D341Med (cell line): ENCODE results near the gene CCDC183.

Source experiments
- DNase-seq: peaks from one replicate; pipeline ENCODE4 v3.0.0; 2012; ENCODE audit warnings: low spot score

The CCDC183 gene

DNA sequence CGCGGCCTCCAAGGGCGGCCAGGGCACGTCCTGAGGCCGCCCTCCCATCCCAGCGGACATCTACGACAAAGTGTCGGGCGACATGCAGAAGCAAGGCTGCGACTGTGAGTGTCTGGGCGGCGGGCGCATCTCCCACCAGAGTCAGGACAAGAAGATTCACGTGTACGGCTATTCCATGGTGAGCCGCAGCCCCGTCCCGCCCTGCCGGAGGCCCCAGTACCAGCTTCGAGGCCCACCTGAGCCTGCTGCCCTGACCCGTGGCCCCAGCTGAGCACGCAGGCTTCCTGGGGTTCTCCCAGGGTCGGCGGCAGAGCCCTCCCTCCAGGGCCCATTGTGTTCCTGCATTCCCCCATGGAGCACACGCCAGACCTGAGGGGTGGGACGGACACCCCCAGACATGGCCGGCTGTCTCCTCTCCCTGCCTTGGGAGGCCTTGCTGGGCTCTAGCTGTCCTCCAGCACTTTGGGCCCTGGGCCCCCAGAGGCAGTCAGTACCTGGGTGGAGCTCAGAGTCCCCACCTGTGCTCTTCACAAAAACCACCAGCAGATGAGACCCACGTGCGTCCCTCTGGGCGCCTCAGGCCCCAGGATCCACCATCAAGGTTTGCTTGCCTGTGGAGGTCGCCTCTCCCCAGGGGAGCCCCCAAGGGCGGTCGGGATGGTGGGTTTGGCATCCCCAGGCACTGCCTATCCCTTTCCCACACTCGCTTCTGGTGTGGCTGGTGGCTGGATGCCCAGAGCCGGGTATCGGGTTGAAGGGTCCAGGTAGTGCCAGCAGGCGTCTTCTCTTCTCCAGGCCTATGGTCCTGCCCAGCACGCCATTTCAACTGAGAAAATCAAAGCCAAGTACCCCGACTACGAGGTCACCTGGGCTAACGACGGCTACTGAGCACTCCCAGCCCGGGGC, 54.1 kb downstream of the CCDC183 start:
- DNase-seq, result no peak

DNA sequence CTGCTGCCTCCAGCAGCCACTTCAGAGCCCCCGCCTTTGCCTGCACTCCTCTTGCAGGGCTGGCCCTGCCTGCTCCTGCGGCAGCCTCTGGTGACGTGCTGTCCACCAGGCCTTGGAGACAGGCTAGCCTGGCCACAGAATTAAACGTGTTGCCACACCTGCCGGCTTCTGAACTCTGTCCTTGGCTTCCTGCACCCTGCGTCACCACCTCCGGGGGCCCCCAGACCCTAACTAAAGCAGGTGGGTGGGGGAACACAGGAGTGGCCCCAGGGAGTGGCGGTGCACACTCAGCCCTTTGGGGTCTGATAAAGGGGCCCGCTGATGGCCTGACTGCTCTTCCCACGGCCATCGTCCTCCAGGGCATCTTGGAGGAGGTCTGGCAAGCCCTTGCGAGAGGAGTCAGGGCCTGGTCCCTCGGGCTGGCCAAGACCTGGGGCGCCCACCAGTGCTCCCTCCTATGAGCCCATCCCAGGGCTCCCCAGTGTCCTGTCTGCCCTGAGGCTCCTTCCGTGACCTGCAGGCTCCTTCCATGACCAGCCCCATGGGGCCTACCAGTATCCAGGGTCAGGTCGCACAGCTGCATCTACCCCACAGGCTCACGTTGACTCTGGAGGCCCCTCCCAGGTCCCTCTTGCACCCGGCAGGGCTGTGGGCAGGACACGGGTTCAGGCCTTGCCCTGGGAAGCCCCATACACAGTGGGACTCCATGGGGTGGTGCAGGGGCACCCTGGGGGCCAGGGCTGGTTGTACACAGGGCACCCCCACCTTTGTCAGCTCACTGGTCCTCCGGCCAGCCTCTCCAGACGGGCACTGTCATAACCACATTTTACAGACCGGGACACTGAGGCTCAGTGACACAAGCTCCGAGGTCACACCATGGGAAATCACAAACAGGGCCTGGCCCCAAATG, 55.0 kb downstream of the CCDC183 start:
- DNase-seq, result no peak

GRCh38 chr9:136851941-136852663, 56.0 kb downstream of the CCDC183 start, which contains the start of gene MAMDC4:
Gene MAMDC4 (plus strand): TSS chr9:136852346. CDS start chr9:136852417, 71 bp downstream.
- no peak for DNase-seq

DNA sequence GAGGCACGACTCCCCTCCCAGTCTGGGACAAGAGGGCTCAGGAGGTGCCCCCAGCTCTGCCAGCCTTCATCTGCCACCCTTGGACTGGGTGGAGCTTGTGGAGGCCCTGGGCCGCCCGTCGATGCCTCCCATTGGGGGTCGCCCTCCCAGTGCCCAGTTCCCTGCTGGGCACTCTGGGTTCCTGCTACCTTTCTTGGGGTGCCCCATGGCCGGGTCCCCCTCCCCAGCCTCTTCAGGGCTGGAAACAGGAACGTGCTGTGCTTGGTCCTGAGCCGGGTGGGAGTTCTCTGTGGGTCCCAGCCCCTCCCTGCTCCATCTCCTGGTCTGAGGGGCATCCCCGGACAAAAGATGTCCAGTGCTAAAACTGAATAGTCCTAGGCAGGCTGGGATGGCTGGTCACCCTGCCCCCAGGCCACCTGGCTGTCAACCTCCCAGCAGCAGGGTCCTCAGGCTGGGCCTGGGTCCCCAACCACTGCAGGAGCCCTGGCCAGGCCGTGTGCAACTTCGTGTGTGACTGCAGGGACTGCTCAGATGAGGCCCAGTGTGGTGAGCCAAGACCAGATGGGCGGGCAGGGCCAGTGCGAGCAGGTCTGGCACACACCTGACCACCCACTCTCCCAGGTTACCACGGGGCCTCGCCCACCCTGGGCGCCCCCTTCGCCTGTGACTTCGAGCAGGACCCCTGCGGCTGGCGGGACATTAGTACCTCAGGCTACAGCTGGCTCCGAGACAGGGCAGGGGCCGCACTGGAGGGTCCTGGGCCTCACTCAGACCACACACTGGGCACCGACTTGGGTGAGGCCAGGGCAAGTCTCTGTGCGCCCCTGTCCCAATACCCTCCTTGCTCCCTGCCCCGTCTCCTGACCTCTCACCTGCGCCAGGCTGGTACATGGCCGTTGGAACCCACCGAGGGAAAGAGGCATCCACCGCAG, 56.8 kb downstream of the CCDC183 start:
- DNase-seq, result no peak

DNA sequence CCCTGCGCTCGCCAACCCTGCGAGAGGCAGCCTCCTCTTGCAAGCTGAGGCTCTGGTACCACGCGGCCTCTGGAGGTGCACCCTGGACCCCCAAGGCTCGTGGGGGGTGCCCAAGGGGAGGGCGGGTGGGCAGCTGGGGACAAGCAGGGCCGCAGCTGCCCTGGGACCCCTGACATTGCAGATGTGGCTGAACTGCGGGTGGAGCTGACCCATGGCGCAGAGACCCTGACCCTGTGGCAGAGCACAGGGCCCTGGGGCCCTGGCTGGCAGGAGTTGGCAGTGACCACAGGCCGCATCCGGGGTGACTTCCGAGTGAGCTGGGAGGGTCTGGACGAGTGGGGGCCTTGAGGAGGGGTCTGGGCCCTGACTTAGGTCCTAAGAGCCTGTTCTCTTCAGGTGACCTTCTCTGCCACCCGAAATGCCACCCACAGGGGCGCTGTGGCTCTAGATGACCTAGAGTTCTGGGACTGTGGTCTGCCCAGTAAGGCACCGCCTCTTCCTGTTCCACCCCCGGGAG, 57.5 kb downstream of the CCDC183 start:
- no peak for DNase-seq

DNA sequence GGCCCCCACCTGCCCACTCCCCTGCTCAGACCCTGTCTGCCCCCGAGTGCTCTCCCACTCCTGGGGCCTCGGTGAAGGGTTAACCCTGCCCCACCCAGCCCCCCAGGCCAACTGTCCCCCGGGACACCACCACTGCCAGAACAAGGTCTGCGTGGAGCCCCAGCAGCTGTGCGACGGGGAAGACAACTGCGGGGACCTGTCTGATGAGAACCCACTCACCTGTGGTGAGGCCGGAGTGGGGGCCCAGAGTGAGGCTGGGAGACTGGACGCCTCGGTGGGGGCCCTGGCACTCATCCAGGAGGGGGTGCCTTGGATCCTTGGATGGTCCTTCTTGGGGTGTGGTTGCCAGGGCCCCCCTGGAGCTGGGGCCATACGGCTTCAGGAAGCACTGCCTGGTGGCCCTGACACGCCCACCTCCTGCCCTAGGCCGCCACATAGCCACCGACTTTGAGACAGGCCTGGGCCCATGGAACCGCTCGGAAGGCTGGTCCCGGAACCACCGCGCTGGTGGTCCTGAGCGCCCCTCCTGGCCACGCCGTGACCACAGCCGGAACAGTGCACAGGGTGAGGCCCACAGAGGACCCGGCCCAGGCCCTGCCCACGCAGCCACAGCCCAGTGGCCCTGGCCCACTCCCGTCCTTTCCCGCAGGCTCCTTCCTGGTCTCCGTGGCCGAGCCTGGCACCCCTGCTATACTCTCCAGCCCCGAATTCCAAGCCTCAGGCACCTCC, 58.1 kb downstream of the CCDC183 start:
- no peak for DNase-seq

DNA sequence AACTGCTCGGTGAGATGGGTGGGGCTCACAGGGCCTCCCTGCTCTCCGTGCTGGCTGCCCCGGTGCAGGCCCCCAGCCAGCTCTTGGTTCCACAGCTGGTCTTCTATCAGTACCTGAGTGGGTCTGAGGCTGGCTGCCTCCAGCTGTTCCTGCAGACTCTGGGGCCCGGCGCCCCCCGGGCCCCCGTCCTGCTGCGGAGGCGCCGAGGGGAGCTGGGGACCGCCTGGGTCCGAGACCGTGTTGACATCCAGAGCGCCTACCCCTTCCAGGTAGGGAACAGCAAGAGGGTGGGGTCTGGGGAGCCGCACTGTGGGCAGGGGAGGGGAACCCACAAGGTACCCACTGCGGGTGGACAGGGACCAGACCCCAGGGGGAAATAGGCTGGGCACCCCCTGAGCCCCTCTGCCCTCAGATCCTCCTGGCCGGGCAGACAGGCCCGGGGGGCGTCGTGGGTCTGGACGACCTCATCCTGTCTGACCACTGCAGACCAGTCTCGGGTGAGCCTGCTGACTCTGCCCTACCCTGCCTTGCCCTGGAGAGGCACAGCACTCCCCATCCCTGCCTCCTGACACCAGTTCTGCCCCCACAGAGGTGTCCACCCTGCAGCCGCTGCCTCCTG, 58.8 kb downstream of the CCDC183 start:
- no peak for DNase-seq

DNA sequence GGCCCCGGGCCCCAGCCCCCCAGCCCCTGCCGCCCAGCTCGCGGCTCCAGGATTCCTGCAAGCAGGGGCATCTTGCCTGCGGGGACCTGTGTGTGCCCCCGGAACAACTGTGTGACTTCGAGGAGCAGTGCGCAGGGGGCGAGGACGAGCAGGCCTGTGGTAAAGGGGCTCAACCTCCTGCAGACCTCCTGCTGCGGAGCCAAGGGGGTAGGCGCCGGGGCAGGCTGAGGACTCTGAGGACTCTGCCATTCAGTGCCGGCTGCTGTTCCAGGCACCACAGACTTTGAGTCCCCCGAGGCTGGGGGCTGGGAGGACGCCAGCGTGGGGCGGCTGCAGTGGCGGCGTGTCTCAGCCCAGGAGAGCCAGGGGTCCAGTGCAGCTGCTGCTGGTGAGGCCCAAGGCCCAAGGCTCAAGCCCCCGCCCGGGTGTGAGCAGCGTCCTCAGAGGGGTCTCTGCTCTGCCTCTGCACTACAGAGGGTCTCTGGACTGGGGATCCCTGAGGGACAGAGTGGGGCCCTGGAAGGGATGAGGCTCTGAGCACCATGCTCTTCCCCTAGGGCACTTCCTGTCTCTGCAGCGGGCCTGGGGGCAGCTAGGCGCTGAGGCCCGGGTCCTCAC, 59.4 kb downstream of the CCDC183 start:
- no peak for DNase-seq

GRCh38 chr9:136856079-136856476, 59.9 kb downstream of the CCDC183 start:
- no peak for DNase-seq

GRCh38 chr9:136856541-136857141, 60.5 kb downstream of the CCDC183 start:
- DNase-seq, result no peak

DNA sequence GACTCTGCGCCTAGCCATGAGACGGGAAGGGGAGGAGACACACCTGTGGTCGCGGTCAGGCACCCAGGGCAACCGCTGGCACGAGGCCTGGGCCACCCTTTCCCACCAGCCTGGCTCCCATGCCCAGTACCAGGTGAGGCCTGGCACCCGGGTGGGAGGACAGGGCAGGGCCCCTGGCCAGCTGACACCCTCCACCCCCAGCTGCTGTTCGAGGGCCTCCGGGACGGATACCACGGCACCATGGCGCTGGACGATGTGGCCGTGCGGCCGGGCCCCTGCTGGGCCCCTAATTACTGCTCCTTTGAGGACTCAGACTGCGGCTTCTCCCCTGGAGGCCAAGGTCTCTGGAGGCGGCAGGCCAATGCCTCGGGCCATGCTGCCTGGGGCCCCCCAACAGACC, 61.0 kb downstream of the CCDC183 start:
- no peak for DNase-seq
